H9 (cell line): Measurements from ENCODE around the gene GRID2. TPM values are rescaled to one million over a fixed set of nuclear protein-coding genes. Genes with fewer than 3 reads are reported as not detected.

ENCODE experiments used
- DNase-seq: peaks from one replicate; pipeline ENCODE4 v3.0.0-alpha.2; 2017
- H2AFZ ChIP-seq: one replicate; pipeline ENCODE4 v1.6.1; 2013; ENCODE audit warnings: mild to moderate bottlenecking, low read length, control low read depth, moderate library complexity
- H2AK5ac ChIP-seq: 2 replicates; pipeline ENCODE4 v1.6.1; 2013; ENCODE audit warnings: low read length, control low read depth, mixed read lengths; ENCODE audit not compliant: insufficient read length
- H2BK120ac ChIP-seq: one replicate; pipeline ENCODE4 v1.6.1; 2013; ENCODE audit warnings: low read depth, mild to moderate bottlenecking, low read length, control low read depth, inconsistent platforms; ENCODE audit not compliant: poor library complexity, severe bottlenecking
- H2BK12ac ChIP-seq: 2 replicates; pipeline ENCODE4 v1.6.1; 2013; ENCODE audit warnings: low read length, control low read depth, mixed read lengths, low read depth; ENCODE audit not compliant: insufficient read length
- H2BK15ac ChIP-seq: 2 replicates; pipeline ENCODE4 v1.6.1; 2013; ENCODE audit warnings: low read depth, low read length, control low read depth
- H2BK20ac ChIP-seq: one replicate; pipeline ENCODE4 v1.6.1; 2013; ENCODE audit warnings: low read depth, mild to moderate bottlenecking, low read length, control low read depth, inconsistent platforms; ENCODE audit not compliant: poor library complexity, severe bottlenecking
- H2BK5ac ChIP-seq: 2 replicates; pipeline ENCODE4 v1.6.1; 2013; ENCODE audit warnings: low read length, control low read depth, mixed read lengths; ENCODE audit not compliant: insufficient read length
- H3K14ac ChIP-seq: 2 replicates; pipeline ENCODE4 v1.6.1; 2013; ENCODE audit warnings: low read length, control low read depth; ENCODE audit not compliant: insufficient read depth
- H3K18ac ChIP-seq: 2 replicates; pipeline ENCODE4 v1.6.1; 2013; ENCODE audit warnings: low read depth, mild to moderate bottlenecking, mixed read lengths, low read length, control low read depth; ENCODE audit not compliant: insufficient read length
- H3K23ac ChIP-seq: 2 replicates; pipeline ENCODE4 v1.6.1; 2013; ENCODE audit warnings: low read length, control low read depth, mixed read lengths, low read depth; ENCODE audit not compliant: insufficient read length
- H3K23me2 ChIP-seq: 2 replicates; pipeline ENCODE4 v1.6.1; 2013; ENCODE audit warnings: low read depth, mild to moderate bottlenecking, mixed read lengths, low read length, control low read depth; ENCODE audit not compliant: insufficient read length, poor library complexity, severe bottlenecking
- H3K27ac ChIP-seq: 2 replicates; pipeline ENCODE4 v1.5.1; 2013; ENCODE audit warnings: low read length, control low read depth, mixed read lengths, low read depth; ENCODE audit not compliant: insufficient read length
- H3K27me3 ChIP-seq: 2 replicates; pipeline ENCODE4 v1.6.1; 2013; ENCODE audit warnings: low read length, control low read depth, inconsistent platforms; ENCODE audit not compliant: insufficient read depth
- H3K4ac ChIP-seq: 2 replicates; pipeline ENCODE4 v1.6.1; 2013; ENCODE audit warnings: low read depth, mild to moderate bottlenecking, control low read depth, inconsistent platforms, low read length, moderate library complexity
- H3K4me1 ChIP-seq: 2 replicates; pipeline ENCODE4 v1.6.1; 2013; ENCODE audit warnings: low read length, control low read depth, inconsistent platforms; ENCODE audit not compliant: insufficient read depth
- H3K4me2 ChIP-seq: 2 replicates; pipeline ENCODE4 v1.6.1; 2013; ENCODE audit warnings: low read length, control low read depth, mixed read lengths; ENCODE audit not compliant: insufficient read length, insufficient read depth
- H3K56ac ChIP-seq: 2 replicates; pipeline ENCODE4 v1.6.1; 2013; ENCODE audit warnings: low read depth, mild to moderate bottlenecking, mixed read lengths, low read length, control low read depth; ENCODE audit not compliant: insufficient read length
- H3K79me1 ChIP-seq: 2 replicates; pipeline ENCODE4 v1.6.1; 2013; ENCODE audit warnings: low read depth, mild to moderate bottlenecking, moderate library complexity, low read length, control low read depth, inconsistent platforms; ENCODE audit not compliant: insufficient read depth, poor library complexity, severe bottlenecking
- H3K79me2 ChIP-seq: 2 replicates; pipeline ENCODE4 v1.6.1; 2013; ENCODE audit warnings: low read length, control low read depth, inconsistent platforms; ENCODE audit not compliant: insufficient read depth
- H3K9ac ChIP-seq: 2 replicates; pipeline ENCODE4 v1.6.1; 2013; ENCODE audit warnings: low read length, control low read depth, mixed read lengths; ENCODE audit not compliant: insufficient read length; ENCODE audit errors: extremely low read depth
- H3K9me3 ChIP-seq: one replicate; pipeline ENCODE4 v1.6.1; 2013; ENCODE audit warnings: low read depth, low read length, inconsistent platforms; ENCODE audit not compliant: control insufficient read depth
- H3T11ph ChIP-seq: one replicate; pipeline ENCODE4 v1.6.1; 2013; ENCODE audit warnings: mild to moderate bottlenecking, low read length, control low read depth, inconsistent platforms
- H4K20me1 ChIP-seq: one replicate; pipeline ENCODE4 v1.6.1; 2013; ENCODE audit not compliant: control insufficient read depth, insufficient read length, insufficient read depth
- H4K5ac ChIP-seq: 2 replicates; pipeline ENCODE4 v1.6.1; 2013; ENCODE audit warnings: low read depth, mild to moderate bottlenecking, mixed read lengths, low read length, control low read depth; ENCODE audit not compliant: insufficient read length
- H4K8ac ChIP-seq: replicated peaks from 2 replicates; pipeline ENCODE4 v1.6.1; 2013; ENCODE audit warnings: low read length, control low read depth, mixed read lengths, low read depth; ENCODE audit not compliant: insufficient read length
- H4K91ac ChIP-seq: 2 replicates; pipeline ENCODE4 v1.6.1; 2013; ENCODE audit warnings: low read depth, mild to moderate bottlenecking, moderate library complexity, mixed read lengths, low read length, control low read depth; ENCODE audit not compliant: insufficient read length
- H3K27ac Mint-ChIP-seq, 3 experiments: 2 replicates in 2 of 3; 3 replicates in 1 of 3; pipeline ENCODE4 v1.8.0; 2020 to 2021; ENCODE audit warnings: mixed read lengths in 3 of 3, mild to moderate bottlenecking in 1 of 3, moderate library complexity in 1 of 3
- H3K27me3 Mint-ChIP-seq: 2 replicates; pipeline ENCODE4 v1.8.0; 2021; ENCODE audit warnings: low read depth, mild to moderate bottlenecking, moderate library complexity, mixed read lengths
- H3K36me3 Mint-ChIP-seq, 3 experiments: 2 replicates in 2 of 3; 3 replicates in 1 of 3; pipeline ENCODE4 v1.8.0; 2020 to 2021; ENCODE audit warnings: low read depth in 3 of 3, mixed read lengths in 3 of 3; ENCODE audit not compliant: insufficient read depth in 1 of 3
- H3K4me1 Mint-ChIP-seq, 2 experiments: 2 replicates each; pipeline ENCODE4 v1.8.0; 2020; ENCODE audit warnings: mixed read lengths in 2 of 2
- H3K4me3 Mint-ChIP-seq, 2 experiments: 2 replicates in 1 of 2; 3 replicates in 1 of 2; pipeline ENCODE4 v1.8.0; 2020 to 2021; ENCODE audit warnings: mild to moderate bottlenecking in 2 of 2, mixed read lengths in 2 of 2, moderate library complexity in 1 of 2
- H3K9me3 Mint-ChIP-seq, 2 experiments: 2 replicates in 1 of 2; 3 replicates in 1 of 2; pipeline ENCODE4 v1.8.0; 2020; ENCODE audit warnings: mild to moderate bottlenecking in 2 of 2, mixed read lengths in 2 of 2, moderate library complexity in 1 of 2
- CTCF ChIP-seq: fragments of 200-600 bp; sonication (generic); conservative IDR thresholded peaks from 3 replicates; pipeline ENCODE4 v1.8.0; 2021; ENCODE audit warnings: antibody characterized with exemption, mild to moderate bottlenecking
- WGBS: extraction: QIAGEN DNeasy Blood & Tissue Kit; methylation state at CpG from one replicate; pipeline ENCODE4 v1.1.7; 2013; ENCODE audit warnings: missing lambda C conversion rate, low lambda C conversion rate, mixed read lengths; ENCODE audit not compliant: insufficient read length; ENCODE audit errors: extremely low coverage; 5-methylcytosine and 5-hydroxymethylcytosine counted together
- total RNA-seq: library from RNA; stranded (reverse); gene quantifications from 2 replicates; pipeline ENCODE4 v1.2.1, GENCODE V29; 2021

The GRID2 gene
- total RNA-seq, 1 experiment from 2014 or later = 21.8 TPM

GRCh38 chr4:93351846-93352245 is 1048.1 kb downstream of the GRID2 start:
- Histone ChIP-seq H3K79me2 (no peaks in the 10 kb centered on the region), H3T11ph (no peak overlapping the region), H3K23ac (no peak overlapping the region), H2BK120ac (no peak overlapping the region), H3K79me1 (no peaks in the 10 kb centered on the region), H3K14ac (no peak overlapping the region), H2AFZ (no peak overlapping the region), H3K4ac (no peak overlapping the region), H3K27me3 (no peaks in the 10 kb centered on the region), H4K8ac (no peak overlapping the region), H4K5ac (no peak overlapping the region), H2BK20ac (no peak overlapping the region), H2BK12ac (no peak overlapping the region), H3K4me1 (no peaks in the 10 kb centered on the region), H4K91ac (no peak overlapping the region), H3K23me2 (no peaks in the 10 kb centered on the region), H3K4me2 (no peak overlapping the region), H2BK5ac (no peak overlapping the region), H3K18ac (no peak overlapping the region), H2BK15ac (no peak overlapping the region), H3K9me3 (no peaks in the 10 kb centered on the region), H3K9ac (no peak overlapping the region), H4K20me1 (no peaks in the 10 kb centered on the region), H2AK5ac (no peak overlapping the region), H3K56ac (no peak overlapping the region), H3K27ac (no peak overlapping the region)
- peaks cover 0 to 3% of the 10 kb centered on the region in 2 experiments; a peak in 1 of 4 replicates for H3K4me1 Mint-ChIP-seq
- H3K9me3 Mint-ChIP-seq = 0 out of 5 replicates have a peak, but pooled peaks cover 0 to 3% of the 10 kb centered on the region in 2 experiments
- no peak for DNase-seq
- H3K4me3 Mint-ChIP-seq = no peak overlapping the region
- no peak for TF ChIP-seq CTCF
- no CpG with 5 or more reads among the region's 1 CpG for WGBS
- peaks cover 0 to 3% (median 0%) of the 10 kb centered on the region in 3 experiments; a peak in 2 of 7 replicates for H3K36me3 Mint-ChIP-seq
- H3K27me3 Mint-ChIP-seq = no peaks in the 10 kb centered on the region
- no peak overlapping the region for H3K27ac Mint-ChIP-seq
